GM21515 (cell line): Measurements from ENCODE around the gene GTF2I.
"Not testable (repeated sequence)": the region's sequence is repeated elsewhere in the genome, so short reads cannot be mapped to it uniquely, and the experiment has no call there.

ENCODE experiments used
- ATAC-seq: cut with Tn5 transposase; IDR thresholded peaks from one replicate; pipeline ENCODE4 v1.9.1; 2021; ENCODE audit not compliant: unreplicated experiment

The GTF2I gene

GRCh38 chr7:74656441-74656836 lies 1.1 kb upstream of the GTF2I start:
- no peak for ATAC-seq

DNA sequence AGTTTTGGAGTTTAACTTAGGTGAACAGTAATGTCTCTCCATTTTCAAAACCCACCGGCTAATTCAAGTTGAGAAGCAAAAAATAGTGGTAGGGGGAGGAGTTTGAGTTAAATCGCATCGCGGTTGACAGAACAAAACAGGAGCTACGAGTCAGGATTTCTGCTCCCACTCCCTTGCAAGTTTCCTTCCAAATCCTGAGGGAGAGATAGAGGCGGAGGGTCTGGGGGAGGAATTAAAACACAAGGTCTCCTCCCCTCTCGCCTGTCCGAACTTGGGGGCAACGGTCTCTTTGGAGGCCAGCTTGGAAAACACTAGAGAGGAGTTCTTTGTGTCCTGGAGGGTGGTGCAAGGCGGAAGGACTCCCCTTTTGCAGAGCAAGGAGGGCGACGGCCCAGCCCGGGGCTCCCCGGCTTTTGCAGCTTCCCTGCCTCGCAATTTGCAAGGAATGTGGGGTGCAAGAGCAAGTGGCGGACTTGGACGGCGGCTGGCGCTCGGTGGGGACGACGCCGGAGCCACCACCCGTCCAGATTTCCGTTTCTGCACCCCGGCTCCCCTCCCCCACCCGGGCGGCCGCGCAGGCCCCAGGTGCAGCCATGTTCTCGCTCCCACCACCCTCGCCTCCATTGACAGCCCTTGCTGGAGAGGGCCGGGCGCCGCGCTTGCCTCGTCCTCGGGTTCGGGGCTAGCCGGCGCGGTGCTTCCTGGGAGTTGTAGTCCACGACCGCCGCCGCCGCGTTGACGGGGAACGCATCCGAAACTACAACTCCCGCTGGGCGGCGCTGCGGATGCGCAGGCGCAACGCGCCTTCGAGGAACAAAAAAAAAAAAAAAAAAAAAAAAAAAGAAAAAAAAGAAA lies 454 bp upstream of the GTF2I start:
- peak; percentile 65 for ATAC-seq

- peak; percentile 46 for ATAC-seq
Measured at GRCh38 chr7:74658178-74659004, 873 bp downstream of the GTF2I start.

- ATAC-seq, result not testable (repeated sequence)
Measured at GRCh38 chr7:74660202-74660601, 2.7 kb downstream of the GTF2I start.

DNA sequence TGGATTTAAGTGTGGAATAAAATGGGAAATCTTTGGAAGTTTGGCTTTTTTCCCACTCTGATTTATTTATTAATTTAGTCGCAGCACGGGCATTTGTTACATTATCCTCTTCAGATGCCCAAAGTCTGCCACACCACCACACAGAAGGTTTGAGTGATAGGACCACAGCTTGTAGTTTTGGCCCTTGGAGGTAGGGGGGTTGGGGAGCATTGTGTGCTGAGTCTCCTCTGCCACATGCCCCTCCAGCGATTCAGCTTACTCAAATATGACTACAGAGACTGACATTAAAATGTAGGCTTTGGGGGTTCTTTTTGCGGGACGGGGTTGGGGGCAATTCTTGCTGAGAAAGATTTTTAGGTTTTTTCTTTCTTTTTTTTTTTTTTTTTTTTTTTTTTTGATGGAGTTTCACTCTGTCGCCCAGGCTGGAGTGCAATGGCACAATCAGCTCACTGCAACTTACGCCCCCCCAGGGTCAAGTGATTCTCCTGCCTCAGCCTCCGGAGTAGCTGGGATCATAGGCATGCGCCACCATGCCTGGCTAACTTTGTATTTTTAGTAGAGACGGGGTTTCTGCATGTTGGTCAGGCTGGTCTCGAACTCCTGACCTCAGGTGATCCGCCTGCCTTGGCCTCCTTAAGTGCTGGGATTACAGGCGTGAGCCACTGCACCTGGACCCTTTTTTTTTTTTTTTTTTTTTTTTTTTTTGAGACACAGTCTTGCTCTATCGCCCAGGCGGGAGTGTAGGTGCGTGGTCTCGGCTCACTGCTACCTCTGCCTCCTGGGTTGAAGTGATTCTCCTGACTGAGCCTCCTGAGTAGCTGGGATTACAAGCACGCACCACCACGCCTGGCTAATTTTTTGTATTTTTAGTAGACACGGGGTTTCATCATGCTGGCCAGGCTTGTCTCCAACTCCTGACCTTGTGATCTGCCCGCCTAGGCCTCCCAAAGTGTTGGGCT lies 4.6 kb downstream of the GTF2I start:
- ATAC-seq, result not testable (repeated sequence)

DNA sequence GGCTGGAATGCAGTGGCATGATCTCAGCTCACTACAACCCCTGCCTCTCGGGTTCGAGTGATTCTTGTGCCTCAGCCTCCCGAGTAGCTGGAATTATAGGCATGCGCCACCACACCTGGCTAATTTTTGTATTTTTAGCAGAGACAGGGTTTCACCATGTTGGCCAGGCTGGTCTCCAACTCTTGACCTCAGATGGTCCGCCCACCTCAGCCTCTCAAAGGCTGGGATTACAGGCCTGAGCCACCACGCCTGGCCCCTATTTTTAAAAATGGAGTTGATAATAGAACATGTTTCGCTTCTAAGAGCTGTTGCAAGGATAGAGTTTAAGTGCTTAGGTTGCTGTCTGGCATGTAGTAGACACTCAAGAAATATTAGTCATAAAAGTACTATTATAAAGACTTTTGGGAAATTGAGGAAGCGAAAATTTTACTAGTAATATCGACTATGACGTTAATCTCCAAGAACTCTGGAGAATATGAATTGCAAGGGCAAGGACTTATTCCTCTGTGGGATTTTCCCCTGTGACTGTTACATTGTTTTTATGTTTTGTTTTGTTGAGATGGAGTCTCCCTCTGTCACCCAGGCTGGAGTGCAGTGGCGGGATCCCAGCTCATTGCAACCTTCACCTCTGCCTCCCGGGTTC lies 7.9 kb downstream of the GTF2I start:
- no peak for ATAC-seq

- ATAC-seq, result not testable (repeated sequence)
Measured at GRCh38 chr7:74667013-74667412, 9.5 kb downstream of the GTF2I start.

DNA sequence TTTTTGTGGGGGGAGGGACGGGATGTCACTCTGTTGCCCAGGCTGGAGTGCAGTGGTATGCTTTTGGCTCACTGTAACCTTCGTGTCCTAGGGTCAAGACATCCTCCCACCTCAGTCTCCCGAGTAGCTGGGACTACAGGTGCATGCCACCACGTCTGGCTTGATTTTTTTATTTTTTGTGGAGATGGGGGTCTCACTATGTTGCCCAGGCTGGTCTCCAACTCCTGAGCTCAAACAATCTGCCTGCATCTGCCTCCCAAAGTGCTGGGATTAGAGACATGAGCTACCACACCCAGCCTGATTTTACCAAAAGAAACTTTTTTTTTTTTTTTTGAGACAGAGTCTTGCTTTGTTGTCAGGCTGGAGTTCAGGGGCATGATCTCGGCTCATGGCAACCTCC lies 10.0 kb downstream of the GTF2I start:
- ATAC-seq, result not testable (repeated sequence)

DNA sequence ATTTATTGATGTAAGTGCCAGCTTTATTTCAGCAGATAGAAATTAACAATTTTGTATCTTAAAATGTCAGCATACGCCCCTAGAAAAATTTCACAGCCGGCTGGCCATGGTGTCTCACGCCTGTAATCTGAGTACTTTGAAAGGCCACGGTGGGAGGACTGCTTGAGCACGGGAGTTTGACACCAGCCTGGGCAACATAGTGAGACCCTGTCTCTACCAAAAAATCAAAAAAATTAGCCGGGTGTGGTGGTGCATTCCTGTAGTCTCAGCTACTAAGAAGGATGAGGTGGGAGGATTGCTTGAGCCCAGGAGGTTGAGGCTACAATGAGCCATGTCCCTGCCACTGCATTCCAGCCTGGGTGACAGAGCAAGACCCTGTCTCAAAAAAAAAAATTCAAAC lies 14.1 kb downstream of the GTF2I start:
- ATAC-seq, result no peak

- ATAC-seq, result no peak
Measured at GRCh38 chr7:74672343-74672915, 14.9 kb downstream of the GTF2I start.

GRCh38 chr7:74674166-74674565 lies 16.6 kb downstream of the GTF2I start:
- ATAC-seq, result no peak

- no peak for ATAC-seq
Measured at GRCh38 chr7:74682829-74683228, 25.3 kb downstream of the GTF2I start.

DNA sequence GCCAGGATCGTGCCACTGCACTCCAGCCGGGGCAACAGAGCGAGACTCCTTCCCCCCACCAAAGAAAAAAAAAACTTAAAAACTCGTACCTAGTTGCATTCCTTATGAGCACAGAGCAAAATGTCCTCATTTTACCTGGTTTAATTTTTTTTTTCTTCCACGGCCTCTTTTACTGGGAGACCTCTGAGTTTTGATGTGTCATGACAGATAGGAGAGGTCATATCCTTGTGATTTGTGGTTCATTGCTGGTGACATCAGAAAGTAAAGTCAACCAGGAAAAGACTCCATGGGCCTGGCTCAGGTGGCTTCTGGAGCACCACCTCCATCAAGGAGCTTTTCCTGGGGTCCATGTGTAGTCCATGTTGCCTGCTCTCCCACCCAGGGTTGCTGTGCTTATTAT lies 26.3 kb downstream of the GTF2I start:
- ATAC-seq, result no peak

- ATAC-seq, result no peak
Measured at GRCh38 chr7:74684473-74684872, 27.0 kb downstream of the GTF2I start.

GRCh38 chr7:74684921-74685320 lies 27.4 kb downstream of the GTF2I start:
- no peak for ATAC-seq

- no peak for ATAC-seq
Measured at GRCh38 chr7:74690474-74690873, 33.0 kb downstream of the GTF2I start.

DNA sequence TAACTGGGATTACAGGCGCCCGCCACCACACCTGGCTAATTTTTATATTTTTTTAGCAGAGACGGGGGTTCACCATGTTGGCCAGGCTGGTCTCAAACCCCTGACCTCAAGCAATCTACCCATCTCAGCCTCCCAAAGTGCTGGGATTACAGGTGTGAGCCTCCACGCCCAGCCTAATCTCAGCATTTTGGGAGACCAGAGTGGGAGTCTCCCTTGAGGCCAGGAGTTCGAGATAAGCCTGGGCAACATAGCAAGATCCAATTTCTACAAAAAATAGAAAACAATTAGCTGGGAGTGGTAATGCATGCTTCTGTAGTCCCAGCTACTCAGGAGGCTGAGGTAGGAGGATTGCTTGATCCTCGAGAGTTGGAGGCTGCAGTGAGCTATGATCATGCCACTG lies 46.9 kb downstream of the GTF2I start:
- not testable (repeated sequence) for ATAC-seq

DNA sequence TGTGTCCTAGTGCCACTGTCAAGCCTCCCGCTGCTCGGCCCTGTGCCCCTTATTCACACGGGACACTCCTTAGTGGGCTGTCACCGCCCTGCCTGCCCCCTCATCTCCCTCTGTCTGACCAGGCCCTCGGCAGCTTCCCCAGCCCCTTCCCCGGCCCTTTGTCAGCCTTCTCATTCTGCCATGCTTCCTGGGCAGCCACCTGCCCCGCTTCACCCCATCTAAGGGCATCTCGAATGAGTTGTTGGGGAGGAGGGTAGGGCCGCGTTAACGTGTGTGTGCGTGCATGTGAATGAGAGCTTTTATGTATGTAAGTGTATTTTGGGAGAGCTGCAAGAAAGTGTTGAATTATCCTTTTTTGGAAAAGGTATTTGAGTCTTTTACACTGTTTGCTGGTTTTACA lies 49.7 kb downstream of the GTF2I start:
- no peak for ATAC-seq

DNA sequence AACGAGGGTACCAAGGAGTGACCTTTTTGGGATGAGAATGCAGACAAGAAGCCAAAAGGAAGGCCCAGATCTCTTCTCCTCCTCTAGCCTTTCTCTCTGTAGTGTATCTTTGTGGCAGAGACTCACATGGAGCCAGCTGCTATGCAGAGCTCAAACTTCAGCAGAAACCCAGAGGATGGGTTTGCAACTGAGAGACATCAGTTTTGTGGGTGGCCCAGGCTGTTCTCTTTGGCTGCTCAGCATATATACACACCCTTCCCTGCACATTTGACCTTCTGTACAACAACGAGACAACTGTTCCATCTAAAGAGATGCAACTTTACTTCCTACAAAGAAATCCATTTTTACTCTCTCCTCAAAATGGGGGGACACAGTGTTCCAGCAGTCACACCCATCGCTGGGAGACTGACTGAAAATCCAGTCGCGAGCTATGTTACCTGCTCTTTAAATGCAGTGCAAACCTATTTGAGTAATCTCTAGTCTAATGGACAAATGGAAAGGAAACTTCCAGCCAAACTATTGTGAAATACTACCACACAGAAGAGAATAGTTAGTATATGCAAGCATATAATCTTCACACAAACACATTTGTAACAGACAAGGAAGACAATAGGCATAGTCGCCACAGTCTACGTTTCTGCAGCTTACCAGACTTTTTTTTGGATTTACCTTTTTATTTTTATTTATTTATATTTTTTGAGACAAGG lies 51.2 kb downstream of the GTF2I start:
- no peak for ATAC-seq
